NCI-H446 (cell line): ENCODE results near the gene BABAM2.
"Not testable (repeated sequence)": the region's sequence is repeated elsewhere in the genome, so short reads cannot be mapped to it uniquely, and the experiment has no call there.

Source experiments
- DNase-seq, 2 experiments: peaks; one replicate each; lab custom pipeline; 2025; lab: John Stamatoyannopoulos, UW

The BABAM2 gene

DNA sequence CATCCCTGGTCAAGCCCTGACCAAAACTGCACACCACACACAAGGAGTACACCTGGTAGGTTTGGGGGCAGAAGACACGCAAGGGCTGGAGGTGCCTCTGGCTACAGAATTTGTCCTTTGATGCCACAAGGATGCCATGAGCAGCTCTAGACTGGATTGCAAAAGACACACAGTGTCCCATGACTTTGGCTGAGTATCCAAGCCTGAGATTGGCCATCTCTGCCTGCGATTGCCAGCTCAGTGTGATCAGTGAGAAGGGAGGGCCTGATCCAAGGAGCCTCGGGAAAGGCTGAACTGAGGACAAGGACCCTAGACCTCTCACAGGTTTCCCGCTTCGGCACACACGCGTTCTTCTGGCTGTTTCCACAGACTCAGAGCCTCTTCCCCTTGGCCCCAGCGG is 442.2 kb downstream of the BABAM2 start:
- no peak for DNase-seq

DNA sequence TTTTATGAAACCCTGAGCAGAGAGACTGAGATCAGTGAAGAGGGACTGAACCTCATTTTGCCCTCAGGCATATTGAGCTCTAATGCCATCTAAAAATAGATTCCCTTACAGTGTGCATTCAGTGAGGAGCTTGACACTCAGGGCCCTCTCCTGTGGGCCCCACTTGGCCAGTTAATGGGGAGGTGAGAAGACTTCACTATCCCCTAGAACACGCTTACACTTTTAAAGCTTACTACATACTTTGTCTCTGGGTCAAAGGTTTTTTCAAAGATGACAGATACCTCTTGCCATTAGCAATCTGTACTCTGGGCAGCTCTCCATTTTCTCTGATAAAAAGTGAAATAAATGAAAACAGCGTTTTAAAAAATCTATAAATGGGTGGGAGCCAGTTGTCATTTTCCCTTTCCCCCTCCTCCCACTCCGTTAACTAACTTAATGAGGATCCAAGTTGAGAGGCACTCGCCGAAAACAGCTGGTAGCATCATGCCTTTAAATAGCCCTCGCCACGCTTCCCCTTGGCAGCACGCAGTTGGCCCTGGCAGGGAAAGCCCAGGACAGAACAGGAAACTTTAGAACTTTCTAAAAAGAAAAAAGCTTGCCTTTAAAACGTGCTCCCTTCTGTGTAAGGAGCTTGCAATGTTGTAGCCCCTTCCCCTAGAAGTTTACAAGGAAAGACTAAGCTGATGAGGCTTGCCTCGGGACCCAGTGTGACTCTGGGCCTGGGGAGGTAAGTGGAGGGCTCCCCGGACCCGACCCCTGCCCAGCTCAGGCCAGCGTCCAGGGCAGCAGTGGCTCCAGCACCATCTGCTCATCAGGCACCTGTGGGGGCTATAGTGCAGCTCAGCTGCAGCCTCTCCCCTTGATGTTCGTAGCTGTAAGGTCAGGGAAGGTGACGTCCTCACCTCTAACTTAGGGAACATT is 443.3 kb downstream of the BABAM2 start:
- peak; percentile 27 to 70 for DNase-seq

DNA sequence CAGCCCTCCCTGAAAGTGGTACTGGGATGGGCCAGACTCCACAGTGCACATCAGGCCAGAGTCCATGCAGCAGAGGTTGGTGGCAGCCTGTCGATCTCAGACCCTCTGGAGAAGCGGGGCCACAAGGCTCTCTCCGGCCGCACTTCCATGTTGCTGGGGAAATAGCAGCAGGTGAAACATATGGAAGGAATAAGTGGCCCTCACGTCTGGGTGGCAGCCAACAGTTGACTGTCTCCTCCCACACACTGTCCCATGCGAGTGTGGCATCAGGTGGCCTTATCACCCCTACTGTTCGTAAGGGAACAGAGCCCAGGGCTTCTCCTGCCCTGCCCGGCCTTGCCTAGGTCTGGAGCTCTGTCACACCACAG is 444.0 kb downstream of the BABAM2 start:
- no peak for DNase-seq

DNA sequence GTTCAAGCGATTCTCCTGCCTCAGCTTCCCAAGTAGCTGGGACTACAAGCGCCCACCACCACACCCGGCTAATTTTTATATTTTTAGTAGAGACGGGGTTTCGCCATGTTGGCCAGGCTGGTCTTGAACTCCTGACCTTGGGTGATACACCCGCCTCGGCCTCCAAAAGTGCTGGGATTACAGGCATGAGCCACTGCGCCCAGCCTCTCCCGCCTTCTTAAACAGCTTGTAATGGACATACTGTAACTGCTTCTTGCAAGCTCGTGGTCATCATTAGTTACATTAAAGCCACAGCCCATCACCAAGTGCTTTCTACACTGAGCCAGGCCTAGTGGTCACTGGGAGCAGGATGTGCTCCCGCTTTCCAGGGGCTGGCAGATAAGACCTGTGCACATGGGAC is 444.7 kb downstream of the BABAM2 start:
- not testable (repeated sequence) for DNase-seq

DNA sequence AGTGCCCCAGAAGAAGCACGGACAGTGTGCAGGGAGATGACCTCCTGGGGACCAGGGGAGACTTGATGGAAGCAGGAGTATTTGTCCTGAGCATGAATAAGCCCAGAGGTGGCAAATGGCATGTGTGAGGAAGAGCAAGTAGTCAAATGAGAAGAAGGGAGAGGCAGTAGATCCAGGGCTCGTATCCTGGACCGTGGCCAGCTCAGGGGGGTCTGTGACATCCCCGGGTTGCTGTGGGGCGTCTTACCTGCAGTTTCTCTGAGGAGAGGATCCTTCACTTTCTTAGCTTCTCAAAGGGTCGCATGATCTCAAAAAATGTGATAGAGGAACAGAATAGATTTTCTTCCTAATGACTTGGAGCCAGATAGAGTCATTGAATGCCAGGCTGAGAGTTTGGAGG is 445.1 kb downstream of the BABAM2 start:
- no peak for DNase-seq

DNA sequence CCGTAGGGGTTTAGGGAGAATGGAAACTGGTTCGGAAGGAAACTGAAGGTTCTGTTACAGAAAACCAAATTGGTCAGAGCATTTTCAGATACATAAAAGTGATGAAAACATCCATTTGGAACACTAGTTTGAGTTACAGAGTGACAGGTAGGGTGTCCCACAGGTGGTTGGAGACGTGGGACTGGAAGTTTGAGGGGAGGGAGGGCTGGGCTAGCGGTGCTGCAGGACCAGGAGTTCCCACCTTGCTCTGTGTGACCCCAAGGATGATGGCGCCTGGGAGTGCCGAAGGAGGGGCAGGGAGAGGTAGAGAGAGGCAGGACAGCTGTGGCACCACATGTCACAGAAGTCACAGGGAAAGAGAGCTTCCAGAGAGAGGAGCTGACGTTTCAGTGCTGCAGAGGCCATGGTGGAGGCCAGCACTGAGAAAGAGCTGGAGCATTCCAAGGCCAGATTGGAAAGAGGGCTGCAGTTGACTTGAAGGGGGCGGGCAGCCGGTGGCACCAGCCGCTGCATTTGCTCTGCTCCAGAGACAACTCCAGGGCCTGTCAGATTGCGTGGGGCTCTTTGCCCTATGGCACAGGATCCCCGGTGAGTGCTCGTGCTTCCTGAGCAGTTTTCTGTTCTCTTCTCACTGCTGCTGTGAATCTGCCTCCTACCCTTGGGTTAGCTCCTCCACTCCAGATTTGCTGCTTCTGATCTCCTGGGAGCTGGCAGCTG is 445.9 kb downstream of the BABAM2 start:
- no peak for DNase-seq

DNA sequence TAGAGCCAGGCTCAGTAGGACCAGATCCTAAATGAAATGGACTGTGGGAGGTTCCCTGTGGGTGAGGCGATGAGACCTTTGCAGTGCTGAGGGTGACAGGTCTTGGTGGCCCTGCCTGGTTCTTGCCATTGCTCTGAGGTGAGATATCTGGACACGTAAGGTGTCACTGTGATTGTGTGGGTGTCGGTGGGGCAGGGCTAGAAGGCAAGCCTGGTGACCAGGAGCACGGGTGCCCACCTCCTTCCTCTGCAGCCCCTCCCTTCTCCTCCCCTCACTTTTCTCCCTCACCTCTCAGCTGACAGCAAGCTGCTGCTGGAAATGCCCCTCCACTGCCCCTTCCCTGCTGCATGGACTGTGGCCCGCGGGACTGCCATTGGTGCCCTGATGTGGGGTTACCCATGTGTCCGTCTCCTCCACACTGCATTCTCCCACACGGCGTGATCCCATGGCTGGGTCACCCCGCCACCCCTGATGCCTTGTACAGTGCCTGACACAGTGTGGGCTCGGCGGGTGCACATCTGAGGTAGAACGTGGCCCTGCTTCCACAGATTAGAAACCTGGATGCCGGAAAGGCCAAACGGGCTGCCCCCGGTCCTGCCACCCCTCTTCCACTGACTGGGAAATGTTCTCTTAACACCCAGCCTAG is 446.6 kb downstream of the BABAM2 start:
- DNase-seq, result no peak

DNA sequence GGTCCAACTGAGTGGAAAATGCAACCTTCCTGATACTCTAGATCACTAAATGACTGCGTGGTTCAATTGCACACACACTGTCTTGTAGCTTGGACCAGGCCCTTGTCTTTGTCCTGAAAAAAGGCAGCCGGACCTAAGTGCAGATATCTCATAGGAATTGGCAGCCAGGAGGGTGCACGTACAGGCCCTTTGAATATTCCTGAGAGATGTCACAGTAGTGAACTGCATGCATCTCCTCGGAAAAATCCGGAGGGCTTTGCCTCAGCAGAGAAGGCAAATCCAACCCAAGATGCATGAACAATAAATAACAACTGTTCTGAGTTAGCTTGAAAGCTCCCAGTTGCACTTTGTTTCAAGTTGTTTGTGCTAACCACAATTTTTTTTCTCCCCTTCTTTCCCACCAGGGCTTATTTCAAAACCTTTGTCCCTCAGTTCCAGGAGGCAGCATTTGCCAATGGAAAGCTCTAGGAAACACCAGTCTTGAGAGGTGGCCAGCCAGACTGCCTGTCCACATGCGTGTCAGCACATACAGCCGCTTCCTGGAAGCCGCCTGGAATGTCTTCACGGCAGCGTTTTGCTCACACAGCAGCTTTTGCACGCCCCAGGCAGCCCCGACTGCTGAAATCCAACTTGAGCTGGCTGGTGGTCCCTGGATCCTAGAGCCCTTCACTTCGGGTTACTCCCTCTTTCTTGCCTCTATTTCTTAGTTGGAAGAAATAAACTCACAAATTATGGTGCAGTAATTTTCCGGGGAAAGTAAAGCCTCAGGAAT is 447.7 kb downstream of the BABAM2 start:
- no peak for DNase-seq

DNA sequence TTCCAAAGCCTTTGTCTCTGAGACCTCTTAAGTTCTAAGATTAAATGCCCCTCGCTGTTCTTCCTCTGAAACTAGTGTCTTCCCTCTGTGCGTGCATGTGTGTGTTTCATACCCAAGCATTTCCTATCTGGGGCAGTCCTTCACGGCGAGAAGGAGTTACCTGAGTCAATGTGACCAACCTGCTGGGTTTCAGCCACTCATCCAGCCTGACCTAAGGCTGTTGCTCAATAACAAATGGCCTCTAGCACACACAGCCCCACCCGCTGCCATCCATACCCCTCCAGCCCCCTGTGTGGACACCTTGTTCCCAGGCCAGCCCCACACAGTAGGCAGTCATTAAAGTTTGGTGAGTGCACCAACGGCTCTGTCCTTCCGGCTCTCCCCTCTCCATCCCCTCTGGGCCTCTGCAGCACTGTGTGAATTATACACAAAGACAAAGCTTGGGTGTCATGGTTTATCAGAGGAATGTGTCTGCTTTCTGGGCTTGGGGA is 448.3 kb downstream of the BABAM2 start:
- no peak for DNase-seq

DNA sequence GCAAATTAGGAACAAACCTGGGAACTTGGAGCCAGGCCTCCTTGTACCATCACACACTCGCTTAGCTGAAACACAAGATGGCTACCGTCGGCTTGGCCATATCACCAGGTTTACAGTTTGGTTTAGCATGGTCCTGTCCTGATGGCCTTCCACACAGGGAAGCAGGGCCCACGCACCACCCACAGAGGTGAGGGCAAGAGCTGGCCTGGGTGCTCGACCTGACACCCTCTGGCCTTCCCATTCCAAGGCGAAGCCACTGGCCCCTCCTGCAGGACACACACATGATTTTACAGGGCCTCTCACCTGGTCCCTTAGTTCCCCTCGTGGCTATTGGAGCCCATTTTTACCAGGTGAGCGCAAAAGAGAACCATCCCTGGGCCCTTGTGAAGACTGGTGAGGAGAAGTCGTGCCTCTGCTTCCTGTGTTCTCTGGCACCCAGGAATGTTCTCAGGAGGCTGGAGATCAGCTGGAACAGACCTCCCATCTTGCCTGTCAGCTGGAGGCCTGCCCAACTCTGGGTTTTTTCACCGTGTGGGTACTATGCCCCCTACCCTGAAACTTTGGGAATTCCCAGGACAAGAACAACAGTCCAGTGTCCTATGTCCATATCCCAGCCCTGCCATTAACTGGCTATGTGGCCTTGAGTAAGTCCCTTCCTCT is 449.1 kb downstream of the BABAM2 start:
- DNase-seq, result no peak

DNA sequence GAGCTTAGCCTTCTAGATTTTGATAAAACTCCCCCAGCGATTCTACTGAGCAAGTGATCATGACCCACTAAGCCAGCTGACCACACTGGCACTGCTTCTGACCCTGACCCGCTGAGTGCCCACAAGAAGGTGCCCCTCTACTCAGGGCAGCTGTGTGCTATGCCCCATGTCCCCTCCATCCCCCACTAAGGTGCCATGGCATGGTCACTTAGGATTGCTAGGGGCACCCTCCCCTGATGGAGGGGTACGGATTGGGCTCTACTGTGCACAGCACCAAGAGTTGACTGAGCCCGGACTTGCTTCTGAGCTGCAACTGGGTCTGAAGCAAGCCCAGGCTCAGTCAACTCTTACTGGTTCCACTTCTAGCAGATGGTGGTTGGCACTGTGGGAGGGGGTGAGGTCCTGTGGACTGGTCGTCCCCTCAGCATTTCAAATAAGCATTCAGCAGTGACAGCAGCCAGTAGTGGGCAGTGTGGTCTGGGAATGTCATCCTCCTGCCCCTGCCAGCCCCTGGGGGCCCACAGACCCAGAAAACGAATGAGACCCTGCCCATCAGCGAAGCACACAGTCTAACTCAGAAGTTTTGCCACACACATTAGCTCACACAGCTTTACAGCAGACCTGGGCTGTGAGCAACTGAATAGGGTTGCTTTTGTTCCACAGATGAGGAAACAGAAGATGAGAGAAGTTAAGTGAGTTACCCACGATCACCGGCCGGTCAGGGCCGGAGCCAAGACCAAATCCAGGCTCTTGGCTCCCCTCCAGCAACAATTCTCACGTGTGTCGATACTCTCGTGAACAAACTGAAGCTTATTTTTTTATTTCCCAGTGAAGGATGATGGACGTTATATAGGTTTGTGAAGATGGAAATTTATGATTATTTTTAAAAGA is 450.0 kb downstream of the BABAM2 start:
- no peak for DNase-seq

DNA sequence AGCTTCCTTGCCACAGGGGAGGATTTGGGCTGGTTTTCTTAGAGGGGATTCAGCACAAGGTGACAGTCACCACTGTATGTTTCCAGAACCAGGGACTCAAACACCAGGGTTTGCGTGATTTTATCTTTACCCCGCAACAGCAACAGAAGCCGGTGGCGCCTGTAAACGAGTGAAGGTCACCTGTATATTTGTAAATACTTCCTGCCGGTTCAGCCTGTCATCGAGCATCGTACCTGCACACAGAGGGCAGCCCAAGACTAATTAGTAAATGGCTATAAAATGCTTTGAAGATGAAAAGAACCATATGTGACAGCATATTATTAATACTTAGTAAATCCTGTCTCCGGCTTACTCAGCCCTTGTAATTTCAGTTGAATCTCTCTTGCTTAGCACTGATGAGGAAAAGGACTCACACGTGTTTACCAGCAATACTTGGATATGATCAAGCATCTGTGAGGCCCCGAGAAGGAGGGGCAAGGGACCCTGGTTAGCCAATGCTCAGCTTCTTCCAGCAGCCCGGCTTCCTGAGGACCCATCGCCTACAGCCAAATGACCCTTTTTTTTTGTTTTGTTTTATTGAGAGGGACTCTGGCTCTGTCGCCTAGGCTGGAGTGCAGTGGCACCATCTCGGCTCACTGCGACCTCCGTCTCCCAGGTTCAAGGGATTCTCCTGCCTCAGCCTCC is 450.8 kb downstream of the BABAM2 start:
- no peak for DNase-seq

DNA sequence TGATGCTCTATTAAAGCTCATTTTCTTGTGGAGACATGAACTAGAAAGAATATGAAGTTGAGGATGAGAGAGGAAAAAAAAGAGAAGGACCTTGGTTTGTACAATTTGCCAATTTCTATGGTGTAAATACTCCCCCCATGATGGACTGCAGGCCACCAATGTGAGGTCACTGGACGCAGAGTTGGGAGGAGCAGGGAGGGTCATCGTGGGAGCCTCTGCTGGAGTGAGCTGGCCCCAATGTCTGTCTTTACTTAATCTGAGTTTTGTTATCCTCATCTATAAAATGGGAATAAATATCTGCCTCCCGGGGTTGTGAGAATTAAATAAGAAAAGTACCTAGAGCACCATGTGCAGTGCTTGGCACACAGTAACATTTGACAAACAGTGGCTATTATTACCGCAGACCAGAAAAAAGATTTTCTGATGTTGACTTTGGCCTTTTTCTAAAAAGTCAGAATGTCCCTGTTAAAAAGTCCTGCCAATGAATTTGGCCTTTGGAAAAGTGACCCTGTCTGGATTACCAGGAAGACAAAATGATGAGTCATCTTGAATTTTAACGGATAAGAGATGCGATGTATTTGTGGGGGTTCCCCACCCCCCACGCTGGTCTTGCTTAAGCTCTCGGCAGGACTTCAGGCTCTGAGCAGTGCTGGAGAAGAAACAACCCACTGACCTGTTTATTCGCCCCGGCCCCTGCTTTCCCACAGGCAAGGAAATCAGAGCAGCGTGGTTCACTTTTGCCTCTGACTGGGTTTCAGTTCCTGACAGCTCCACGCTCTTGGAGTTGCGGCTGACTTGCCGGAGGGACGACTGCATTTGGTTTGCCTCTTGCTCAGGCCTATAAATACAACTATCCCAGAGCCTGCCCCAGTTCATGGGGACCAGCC is 451.8 kb downstream of the BABAM2 start:
- no peak for DNase-seq

DNA sequence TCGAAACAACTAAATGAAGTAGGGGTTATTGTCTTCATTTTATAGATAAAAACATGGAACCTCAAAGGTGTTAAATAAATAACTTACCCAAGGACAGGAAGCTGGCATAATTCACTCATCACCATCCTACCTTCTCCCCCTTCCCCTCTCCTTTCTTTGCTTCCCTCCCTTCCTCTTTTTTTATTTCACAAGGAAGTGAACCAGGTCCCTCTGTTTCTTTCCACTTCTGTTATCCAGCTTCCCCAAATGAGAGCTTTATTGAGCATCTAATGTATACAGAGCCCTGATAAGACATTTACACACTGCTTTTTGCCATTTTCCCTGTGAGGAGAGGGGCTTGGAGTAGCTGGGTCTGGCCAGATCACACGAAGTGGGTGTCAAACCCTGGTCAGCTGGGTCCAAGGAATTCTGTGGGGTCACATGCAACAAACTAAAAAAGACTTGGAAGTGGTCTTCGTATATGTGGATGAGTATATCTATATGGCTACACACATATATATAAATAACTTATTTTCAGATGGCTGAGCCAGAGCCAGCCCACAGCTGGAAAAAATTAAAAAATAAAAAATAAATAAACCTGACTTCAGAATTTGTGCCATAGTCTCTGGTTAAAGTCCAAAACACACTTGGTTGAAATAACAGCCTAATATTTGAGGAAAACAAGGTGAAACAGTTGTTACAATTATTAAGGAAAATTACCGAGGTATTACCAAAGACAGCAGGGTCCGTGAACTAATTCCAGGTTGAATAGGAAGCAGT is 452.8 kb downstream of the BABAM2 start:
- DNase-seq, result no peak

DNA sequence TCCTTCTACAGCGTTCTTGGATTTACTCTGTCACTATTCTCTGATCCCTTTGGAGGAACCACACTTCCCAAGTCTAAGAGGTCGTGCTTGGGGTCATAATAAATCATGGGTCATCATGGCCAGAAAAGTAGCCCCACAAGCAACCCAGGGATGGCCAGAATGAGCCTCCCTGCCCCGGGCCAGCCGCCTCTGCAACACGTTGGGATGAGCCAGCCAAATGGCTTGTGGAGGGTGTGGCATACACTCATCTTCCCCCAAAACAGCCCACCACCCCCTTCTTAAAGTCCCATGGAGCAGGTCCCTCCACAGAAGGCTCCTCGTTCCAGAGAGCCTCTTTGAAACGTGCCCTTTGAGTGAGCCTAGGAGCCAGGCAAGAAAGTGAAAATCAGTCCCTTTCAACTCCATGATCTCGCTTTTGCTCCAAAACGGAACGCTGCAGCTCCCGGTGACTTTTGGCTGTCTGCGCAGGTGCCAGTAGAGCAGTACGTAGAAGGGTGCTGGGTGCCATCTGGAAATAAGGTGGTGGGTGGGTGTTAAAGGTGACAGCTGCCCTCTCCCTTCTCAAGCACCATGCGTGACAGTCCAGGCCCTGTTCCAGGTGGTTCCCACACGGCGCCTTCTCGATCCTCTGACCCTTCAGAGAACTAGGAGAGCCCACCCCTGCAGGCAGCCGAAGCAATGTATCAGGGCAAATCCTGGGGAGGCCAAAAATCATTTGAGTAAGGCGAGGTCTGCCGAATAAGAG is 453.6 kb downstream of the BABAM2 start:
- no peak for DNase-seq

DNA sequence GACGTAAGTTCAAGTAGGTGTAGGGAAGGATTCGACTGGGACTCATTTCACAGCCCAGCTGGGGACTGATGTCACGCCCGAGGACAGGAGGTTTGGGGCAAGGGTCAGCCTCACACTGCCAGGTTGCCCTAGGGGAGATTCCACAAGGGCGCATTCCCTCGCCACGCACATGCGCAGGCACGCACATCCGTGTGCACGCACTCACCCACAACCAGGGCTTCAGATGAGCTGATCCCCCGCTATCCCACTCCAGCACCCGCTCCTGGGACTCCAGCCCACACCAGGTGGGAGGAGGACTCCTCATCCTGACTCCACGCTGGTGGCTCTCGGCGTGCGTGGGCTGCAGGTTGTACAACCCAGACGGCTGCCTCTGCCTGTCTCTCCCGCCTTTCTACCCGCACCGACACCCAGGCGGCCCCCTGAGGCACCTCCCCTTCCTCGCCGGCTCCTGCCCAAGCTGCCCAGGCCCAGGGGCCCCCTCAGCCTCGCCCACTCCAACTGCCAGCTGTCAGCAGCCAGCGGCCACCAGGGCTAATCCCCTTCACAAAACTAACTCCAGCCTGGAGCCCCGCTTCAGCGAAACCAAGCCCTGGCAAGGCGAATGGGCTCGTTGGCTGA is 454.3 kb downstream of the BABAM2 start:
- no peak for DNase-seq

DNA sequence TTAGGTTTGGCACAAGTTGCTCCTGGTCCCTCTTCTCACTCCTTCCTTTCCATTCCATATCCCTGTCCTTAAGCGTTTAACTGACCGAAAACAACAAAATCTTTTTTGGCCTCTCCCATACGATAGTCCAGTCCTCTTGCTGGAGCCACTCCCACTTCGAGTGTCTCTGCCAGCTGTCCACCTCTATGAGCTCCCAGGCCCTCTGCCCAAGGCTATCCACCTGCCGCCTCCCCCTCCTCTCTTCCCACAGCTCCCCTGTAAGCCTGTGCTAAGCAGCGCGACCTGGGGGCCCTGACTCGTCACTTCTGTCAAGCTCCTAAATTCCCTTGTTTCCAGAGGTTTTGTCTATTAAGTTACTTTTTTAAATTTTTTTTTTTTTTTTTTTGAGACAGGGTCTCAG is 455.1 kb downstream of the BABAM2 start:
- DNase-seq, result no peak
